H1 (cell line): ENCODE results near the gene ZNF608. TPM values are rescaled to one million over a fixed set of nuclear protein-coding genes. Genes with fewer than 3 reads are reported as not detected.
A peak's percentile ranks its signal among the peaks of the same experiment; 100 is the strongest.

Experiments used
- ASH2L ChIP-seq: fragments of 200-600, 300-600 bp; sonication (generic); IDR thresholded peaks from one replicate; pipeline ENCODE4 v1.7.1; 2017; ENCODE audit warnings: low read length
- ATF2 ChIP-seq: IDR thresholded peaks from 2 replicates; pipeline ENCODE4 v1.6.1; 2012; ENCODE audit warnings: low read length, inconsistent platforms
- ATF3 ChIP-seq: IDR thresholded peaks from 2 replicates; pipeline ENCODE4 v1.6.1; 2011; ENCODE audit warnings: low read depth, mild to moderate bottlenecking, low read length; ENCODE audit not compliant: insufficient read depth
- BRCA1 ChIP-seq: IDR thresholded peaks from 2 replicates; pipeline ENCODE4 v1.6.1; 2012; ENCODE audit warnings: low read depth, low read length, improper control_type of control experiment
- CBX8 ChIP-seq: fragments of 300-800, 300-1000 bp; sonication (generic); IDR thresholded peaks from 2 replicates; pipeline ENCODE4 v1.7.1; 2016; ENCODE audit warnings: low read depth, low read length, borderline replicate concordance
- CHD2 ChIP-seq: IDR thresholded peaks from 2 replicates; pipeline ENCODE4 v1.6.1; 2012; ENCODE audit warnings: low read length, improper control_type of control experiment
- FOSL1 ChIP-seq: IDR thresholded peaks from 2 replicates; pipeline ENCODE4 v1.6.1; 2011; ENCODE audit warnings: mild to moderate bottlenecking, low read depth, low read length, moderate library complexity; ENCODE audit not compliant: insufficient read depth
- GABPA ChIP-seq: IDR thresholded peaks from 2 replicates; pipeline ENCODE4 v1.6.1; 2011; ENCODE audit warnings: mild to moderate bottlenecking, low read length, moderate library complexity, borderline replicate concordance; ENCODE audit not compliant: insufficient read depth
- HDAC6 ChIP-seq: IDR thresholded peaks from one replicate; pipeline ENCODE4 v1.7.1; 2012; ENCODE audit warnings: low read depth, mild to moderate bottlenecking, inconsistent platforms, low read length, moderate library complexity
- JUND ChIP-seq: IDR thresholded peaks from 2 replicates; pipeline ENCODE4 v1.6.1; 2011; ENCODE audit warnings: mild to moderate bottlenecking, improper control_type of control experiment, low read length
- KDM1A ChIP-seq: fragments of 200-600, 300-600 bp; sonication (generic); IDR thresholded peaks from 2 replicates; pipeline ENCODE4 v1.7.1; 2016; ENCODE audit warnings: mild to moderate bottlenecking, low read length, borderline replicate concordance
- KDM4A ChIP-seq: IDR thresholded peaks from one replicate; pipeline ENCODE4 v1.7.1; 2012; ENCODE audit warnings: low read depth, mild to moderate bottlenecking, moderate library complexity, low read length, inconsistent platforms; ENCODE audit not compliant: severe bottlenecking
- MAFK ChIP-seq: IDR thresholded peaks from 2 replicates; pipeline ENCODE4 v1.6.1; 2012; ENCODE audit warnings: low read depth, mild to moderate bottlenecking, improper control_type of control experiment, low read length
- MAX ChIP-seq: IDR thresholded peaks from 2 replicates; pipeline ENCODE4 v1.6.1; 2012; ENCODE audit warnings: inconsistent platforms
- NRF1 ChIP-seq: IDR thresholded peaks from 2 replicates; pipeline ENCODE4 v1.6.1; 2011; ENCODE audit warnings: mild to moderate bottlenecking, low read depth, low read length, improper control_type of control experiment
- PHF8 ChIP-seq: fragments of 200-600 bp; sonication (generic); conservative IDR thresholded peaks from 2 replicates; pipeline ENCODE4 v1.7.1; 2012; ENCODE audit warnings: low read depth, mild to moderate bottlenecking, inconsistent platforms, low read length, moderate library complexity
- POLR2AphosphoS5 ChIP-seq: IDR thresholded peaks from 2 replicates; pipeline ENCODE4 v1.6.1; 2011; ENCODE audit warnings: low read depth, low read length
- RBBP5 ChIP-seq: IDR thresholded peaks from 2 replicates; pipeline ENCODE4 v1.7.1; 2012; ENCODE audit warnings: low read depth, mild to moderate bottlenecking, inconsistent platforms, low read length, moderate library complexity, borderline replicate concordance
- RFX5 ChIP-seq: IDR thresholded peaks from 2 replicates; pipeline ENCODE4 v1.6.1; 2011; ENCODE audit warnings: low read depth, low read length, improper control_type of control experiment, borderline replicate concordance
- SIRT6 ChIP-seq: IDR thresholded peaks from one replicate; pipeline ENCODE4 v1.7.1; 2012; ENCODE audit warnings: low read length, inconsistent platforms
- SUZ12 ChIP-seq: fragments of 200-600 bp; sonication (generic); IDR thresholded peaks from 2 replicates; pipeline ENCODE4 v1.6.1; 2012; ENCODE audit warnings: mild to moderate bottlenecking, inconsistent platforms, low read length, moderate library complexity, mixed read lengths
- TAF1 ChIP-seq: IDR thresholded peaks from 2 replicates; pipeline ENCODE4 v1.6.1; 2011; ENCODE audit warnings: mild to moderate bottlenecking, low read depth, low read length
- TAF7 ChIP-seq: optimal IDR thresholded peaks from 2 replicates; pipeline ENCODE3; 2011; ENCODE audit warnings: low read depth, mild to moderate bottlenecking, inconsistent platforms, low read length, moderate library complexity, borderline replicate concordance
- ZNF274 ChIP-seq: IDR thresholded peaks from 2 replicates; pipeline ENCODE4 v1.7.0; 2012; ENCODE audit warnings: low read length, borderline replicate concordance; ENCODE audit errors: extremely low read depth
- polyA plus RNA-seq, 7 experiments: library from polyadenylated mRNA; depleted of rRNA in 3 of 7; stranded (reverse) in 5 of 7; unstranded in 2 of 7; fragments of >200 nt in 5 of 7; fragments of 200-250 nt in 2 of 7; gene quantifications; 1 replicate in 5 of 7; 2 replicates in 1 of 7; 4 replicates in 1 of 7; pipeline versions ENCODE4 v1.2.1 to v1.2.3, GENCODE V29; 2011 to 2013; ENCODE audit warnings: missing spikeins in 2 of 7, mixed read lengths in 2 of 7
- total RNA-seq: library from RNA; stranded (reverse); fragmentation: NEBNext Ultra II Directional; extraction: Animal tissue kit (Norgen Biotek cat#: 25700); gene quantifications from 2 replicates; pipeline ENCODE4 v1.2.1, GENCODE V29; 2021

Gene ZNF608
- total and polyA plus RNA-seq, 2 of the 8 experiments (the other 6 are each of a cell fraction or from before 2014, with no cell fraction given) = 17.2 to 40.8 TPM

DNA sequence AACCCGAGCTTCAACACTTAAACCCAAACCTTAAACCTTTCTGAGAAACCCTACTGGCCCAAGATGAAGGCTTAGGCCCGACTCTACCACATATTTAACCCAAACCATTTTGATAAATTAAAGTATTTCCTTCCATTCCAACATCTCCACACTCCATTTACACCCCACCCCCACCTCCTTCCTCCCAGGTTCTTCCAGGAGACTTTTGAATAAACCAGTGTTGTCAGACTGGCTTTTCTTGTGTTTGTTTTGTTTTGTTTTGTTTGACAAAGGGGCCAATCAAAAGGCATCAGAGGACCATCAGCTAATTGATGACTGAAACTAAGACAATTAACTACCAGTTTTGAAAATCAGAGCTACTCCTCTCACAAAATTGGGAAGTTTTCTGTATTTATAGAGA, 4.6 kb upstream of the ZNF608 start (continued):
- TF ChIP-seq RBBP5 (peak; percentile 82; the same call in 1 of the 2 replicates), CHD2 (peak; percentile 47; the same call in 1 of the 2 replicates), FOSL1 (no peak), ZNF274 (no peak), JUND (no peak), KDM1A (no peak), PHF8 (no peak), TAF1 (no peak), CBX8 (no peak), NRF1 (no peak), SIRT6 (no peak), GABPA (no peak), ATF2 (no peak), MAFK (no peak), MAX (no peak), POLR2AphosphoS5 (no peak), HDAC6 (no peak), ATF3 (no peak), TAF7 (no peak), BRCA1 (no peak), RFX5 (no peak), ASH2L (peak; percentile 87), KDM4A (no peak), SUZ12 (no peak)
